ENCODE measurements around the gene IL1RL1.
"Not testable (repeated sequence)": the region's sequence is repeated elsewhere in the genome, so short reads cannot be mapped to it uniquely, and the experiment has no call there.

Gene IL1RL1

DNA sequence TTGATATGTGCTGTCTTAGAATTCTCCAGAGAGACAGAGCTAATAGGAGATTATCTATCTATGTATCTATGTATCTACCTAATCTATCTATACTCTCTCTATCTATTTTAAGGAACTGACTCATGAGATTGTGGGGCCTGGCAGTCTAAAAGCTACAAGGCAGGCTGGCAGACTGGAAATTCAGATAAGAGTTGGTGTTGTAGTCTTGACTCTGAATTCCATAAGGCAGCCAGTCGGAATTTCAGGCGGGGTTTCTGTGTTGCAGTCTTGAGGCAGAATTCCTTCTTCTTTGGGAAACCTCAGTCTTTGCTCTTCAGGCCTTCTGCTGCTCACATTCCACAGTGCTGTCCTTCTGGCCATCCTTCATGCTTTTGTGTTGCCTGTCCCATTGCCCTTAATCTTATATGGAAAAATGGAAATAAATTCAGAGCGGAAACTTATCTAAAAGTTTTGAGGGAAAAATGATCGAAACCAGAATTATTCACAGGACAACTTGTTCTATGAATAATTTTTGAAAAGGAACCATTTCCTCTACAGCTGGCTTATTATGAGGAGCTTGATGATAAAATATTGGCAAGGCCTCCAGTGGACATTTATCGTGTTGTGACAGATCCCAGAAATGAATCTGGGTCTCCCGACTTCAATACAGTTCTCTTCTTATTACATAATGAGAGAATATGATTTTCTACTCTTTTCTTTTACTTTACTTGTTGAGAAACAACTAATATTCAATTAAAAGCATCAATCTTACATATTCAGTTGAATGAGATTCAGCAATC is 10.8 kb downstream of the IL1RL1 start:
- no peak overlapping the region for H3K4me3 ChIP-seq (ENCODE audit: low read depth, low read length)
- DNase-seq (ENCODE audit: low read depth): no peak
- TF ChIP-seq, protein P1, sequence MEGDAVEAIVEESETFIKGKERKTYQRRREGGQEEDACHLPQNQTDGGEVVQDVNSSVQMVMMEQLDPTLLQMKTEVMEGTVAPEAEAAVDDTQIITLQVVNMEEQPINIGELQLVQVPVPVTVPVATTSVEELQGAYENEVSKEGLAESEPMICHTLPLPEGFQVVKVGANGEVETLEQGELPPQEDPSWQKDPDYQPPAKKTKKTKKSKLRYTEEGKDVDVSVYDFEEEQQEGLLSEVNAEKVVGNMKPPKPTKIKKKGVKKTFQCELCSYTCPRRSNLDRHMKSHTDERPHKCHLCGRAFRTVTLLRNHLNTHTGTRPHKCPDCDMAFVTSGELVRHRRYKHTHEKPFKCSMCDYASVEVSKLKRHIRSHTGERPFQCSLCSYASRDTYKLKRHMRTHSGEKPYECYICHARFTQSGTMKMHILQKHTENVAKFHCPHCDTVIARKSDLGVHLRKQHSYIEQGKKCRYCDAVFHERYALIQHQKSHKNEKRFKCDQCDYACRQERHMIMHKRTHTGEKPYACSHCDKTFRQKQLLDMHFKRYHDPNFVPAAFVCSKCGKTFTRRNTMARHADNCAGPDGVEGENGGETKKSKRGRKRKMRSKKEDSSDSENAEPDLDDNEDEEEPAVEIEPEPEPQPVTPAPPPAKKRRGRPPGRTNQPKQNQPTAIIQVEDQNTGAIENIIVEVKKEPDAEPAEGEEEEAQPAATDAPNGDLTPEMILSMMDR (IDR thresholded peaks at IDR 0.05; ENCODE audit: low read depth, low read length, missing control alignments): no peak
- in situ Hi-C loops (cut with HindIII; ENCODE audit: low sequenced_read_pairs): no loop called here

DNA sequence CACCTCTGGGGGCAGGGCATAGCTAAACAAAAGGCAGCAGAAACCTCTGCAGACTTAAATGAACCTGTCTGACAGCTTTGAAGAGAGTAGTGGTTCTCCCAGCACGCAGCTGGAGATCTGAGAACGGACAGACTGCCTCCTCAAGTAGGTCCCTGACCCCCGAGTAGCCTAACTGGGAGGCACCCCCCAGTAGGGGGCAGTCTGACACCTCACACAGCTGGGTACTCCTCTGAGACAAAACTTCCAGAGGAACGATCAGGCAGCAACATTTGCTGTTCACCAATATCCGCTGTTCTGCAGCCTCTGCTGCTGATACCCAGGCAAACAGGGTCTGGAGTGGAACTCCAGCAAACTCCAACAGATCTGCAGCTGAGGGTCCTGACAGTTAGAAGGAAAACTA is 13.6 kb downstream of the IL1RL1 start:
- DNase-seq (ENCODE audit: low read depth); in situ Hi-C loops (cut with HindIII; ENCODE audit: low sequenced_read_pairs); H3K4me3 ChIP-seq (ENCODE audit: low read depth, low read length): not testable (repeated sequence)

DNA sequence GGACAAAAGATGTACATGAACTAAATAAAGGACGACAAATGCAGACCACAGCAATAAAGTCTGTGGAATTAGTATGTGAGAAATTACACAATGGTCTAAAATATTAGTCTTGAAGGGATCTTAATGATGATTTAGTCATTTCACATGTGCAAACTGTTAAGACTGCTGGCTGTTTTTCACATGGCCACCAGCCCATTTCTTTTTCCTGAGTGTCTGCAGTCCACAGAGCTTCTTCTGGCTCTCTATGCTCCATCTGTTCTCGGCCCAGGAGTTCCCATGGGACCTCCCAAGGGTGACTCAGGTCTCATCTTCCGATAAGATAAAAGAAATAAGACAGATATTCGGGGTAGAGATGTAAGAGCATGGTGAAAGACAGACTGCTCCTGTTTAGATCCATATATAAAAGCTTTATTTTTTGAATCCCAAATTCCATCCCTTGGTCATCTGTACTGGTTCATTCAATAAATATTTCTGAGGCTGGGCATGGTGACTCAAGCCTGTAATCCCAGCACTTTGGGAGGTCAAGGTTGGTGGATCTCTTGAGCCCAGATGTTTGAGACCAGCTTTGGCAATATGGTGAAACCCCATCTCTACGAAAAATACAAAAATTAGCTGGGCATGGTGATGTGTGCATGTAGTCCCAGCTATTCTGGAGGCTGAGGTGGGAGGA is 20.1 kb downstream of the IL1RL1 start:
- in situ Hi-C loops (cut with HindIII; ENCODE audit: low sequenced_read_pairs): loop anchor here (5.0 kb wide), 1 partner anchor 34 kb away; no protein-coding TSS in a partner anchor
- DNase-seq (ENCODE audit: low read depth): no peak
- H3K4me3 ChIP-seq (ENCODE audit: low read depth, low read length): no peak overlapping the region
- TF ChIP-seq, protein P1 (IDR thresholded peaks at IDR 0.05; ENCODE audit: low read depth, low read length, missing control alignments): no peak

DNA sequence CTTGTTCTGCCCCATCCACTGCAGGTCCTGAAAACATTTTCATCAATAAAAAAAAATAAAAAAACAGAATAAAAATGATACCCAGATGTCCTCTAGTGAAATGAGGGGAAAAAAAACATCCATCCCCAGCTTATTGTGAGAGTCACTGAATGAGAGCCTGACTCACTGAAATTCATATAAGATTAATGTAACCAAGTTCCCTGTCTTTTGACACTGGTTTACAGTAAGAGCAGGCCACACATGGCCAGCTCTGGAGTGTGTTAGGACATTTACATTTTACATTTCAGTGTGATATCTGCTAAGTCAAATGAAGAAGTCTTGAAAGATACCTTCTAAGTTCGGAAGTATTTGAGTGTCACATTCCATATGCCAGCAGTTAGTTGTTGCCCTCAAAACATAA is 23.1 kb downstream of the IL1RL1 start:
- H3K4me3 ChIP-seq (ENCODE audit: low read depth, low read length): no peak overlapping the region
- DNase-seq (ENCODE audit: low read depth): no peak
- in situ Hi-C loops (cut with HindIII; ENCODE audit: low sequenced_read_pairs): loop anchor here (5.0 kb wide), 1 partner anchor 37 kb away; no protein-coding TSS in a partner anchor
- TF ChIP-seq, protein P1 (IDR thresholded peaks at IDR 0.05; ENCODE audit: low read depth, low read length, missing control alignments): no peak

DNA sequence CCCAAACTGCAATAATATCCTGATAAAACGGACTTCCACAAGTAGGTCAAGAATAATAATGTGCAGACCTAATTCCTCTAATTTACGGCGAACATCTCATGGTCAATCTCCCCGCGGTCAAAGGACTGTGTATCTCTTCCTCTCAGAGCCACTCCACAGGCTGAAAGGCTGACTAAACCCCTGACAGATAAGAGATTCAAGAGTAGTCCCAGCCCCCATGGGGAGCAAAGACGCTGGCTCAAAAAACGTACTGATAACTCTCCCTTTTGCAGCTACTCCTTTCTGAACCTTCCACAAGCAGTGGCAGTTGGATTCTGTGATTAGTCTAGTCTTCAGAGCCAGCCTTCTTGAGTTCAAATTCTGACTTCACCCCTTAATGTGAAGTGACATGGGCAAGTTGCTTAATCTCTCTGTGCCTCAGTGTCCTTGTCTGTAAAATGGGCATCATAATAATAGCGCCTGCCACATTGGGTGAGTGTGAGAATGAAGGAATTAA is 24.6 kb downstream of the IL1RL1 start:
- no peak overlapping the region for H3K4me3 ChIP-seq (ENCODE audit: low read depth, low read length)
- TF ChIP-seq, protein P1 (IDR thresholded peaks at IDR 0.05; ENCODE audit: low read depth, low read length, missing control alignments): no peak
- DNase-seq (ENCODE audit: low read depth): no peak
- in situ Hi-C loops (cut with HindIII; ENCODE audit: low sequenced_read_pairs): no loop called here

DNA sequence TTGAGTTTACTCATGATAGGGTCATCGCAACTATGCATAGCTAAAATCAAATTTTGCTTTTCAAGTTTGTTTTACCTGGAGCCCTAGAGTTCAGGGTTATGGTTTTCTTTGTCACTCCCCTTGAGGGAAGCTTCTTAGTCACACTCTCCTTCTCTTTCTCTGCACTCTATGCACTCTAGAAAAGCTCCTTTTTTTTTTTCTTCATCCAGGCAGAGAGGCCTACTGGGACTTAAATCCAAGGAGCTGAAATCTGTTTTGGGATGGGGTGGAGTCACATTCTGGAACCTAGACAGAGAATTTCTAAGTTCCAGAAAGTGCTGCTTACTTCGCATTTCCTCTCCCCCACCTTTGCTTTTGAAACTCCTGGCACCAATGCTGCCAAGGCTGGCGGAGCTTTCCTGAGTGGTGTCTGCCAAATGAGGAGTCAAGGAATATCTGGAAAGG is 25.2 kb downstream of the IL1RL1 start:
- in situ Hi-C loops (cut with HindIII; ENCODE audit: low sequenced_read_pairs): no loop called here
- no peak for DNase-seq (ENCODE audit: low read depth)
- TF ChIP-seq, protein P1 (IDR thresholded peaks at IDR 0.05; ENCODE audit: low read depth, low read length, missing control alignments): no peak
- H3K4me3 ChIP-seq (ENCODE audit: low read depth, low read length): no peak overlapping the region

DNA sequence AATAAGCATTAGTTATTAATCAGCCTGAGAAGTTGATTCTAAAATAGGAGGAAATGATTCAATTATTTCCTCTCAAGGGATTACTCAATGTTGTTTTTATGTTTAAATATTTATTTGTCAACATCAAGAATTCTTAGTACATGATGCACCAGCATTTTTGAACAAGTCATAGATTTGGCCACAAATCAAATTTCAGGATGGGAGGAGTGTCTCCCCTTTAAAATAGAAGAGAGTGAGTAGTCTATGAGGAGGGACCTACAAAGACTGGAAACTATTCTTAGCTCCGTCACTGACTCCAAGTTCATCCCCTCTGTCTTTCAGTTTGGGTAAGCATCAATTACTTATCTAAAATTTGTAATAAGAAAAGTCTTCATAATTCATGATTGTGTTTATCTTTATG is 25.6 kb downstream of the IL1RL1 start:
- TF ChIP-seq, protein P1 (IDR thresholded peaks at IDR 0.05; ENCODE audit: low read depth, low read length, missing control alignments): no peak
- no peak overlapping the region for H3K4me3 ChIP-seq (ENCODE audit: low read depth, low read length)
- in situ Hi-C loops (cut with HindIII; ENCODE audit: low sequenced_read_pairs): no loop called here
- DNase-seq (ENCODE audit: low read depth): no peak

Data from astrocyte of the cerebellum (primary cell).